SK-N-MC (cell line): Measurements from ENCODE around the gene CARD9.

Source experiments
- EZH2 ChIP-seq: fragments of 200-600 bp; sonication (generic); IDR thresholded peaks from one replicate; pipeline ENCODE4 v1.6.1; 2017; ENCODE audit warnings: antibody characterized with exemption
- FOXP2 ChIP-seq: optimal IDR thresholded peaks from 2 replicates; pipeline ENCODE3; 2011; ENCODE audit warnings: mild to moderate bottlenecking, moderate library complexity; ENCODE audit not compliant: insufficient read depth; ENCODE audit errors: extremely low read length, control extremely low read depth
- POLR2AphosphoS5 ChIP-seq: IDR thresholded peaks from 2 replicates; pipeline ENCODE4 v1.6.1; 2012; ENCODE audit warnings: mild to moderate bottlenecking, low read depth, low read length, borderline replicate concordance

GRCh38 chr9:136361047-136361753, 12.3 kb downstream of the CARD9 start:
- TF ChIP-seq POLR2AphosphoS5 (no peak), EZH2 (no peak), FOXP2 (no peak)
